Right cardiac atrium (tissue), 5 donors: ENCODE measurements around the gene ADAM22. TPM values are rescaled to one million over a fixed set of nuclear protein-coding genes. Genes with fewer than 3 reads are reported as not detected.

Source experiments
- ATAC-seq, 2 donors: fragments of 200-7000 bp; cut with Tn5 transposase; one replicate each; pipeline versions ENCODE4 v1.8.0 to v1.9.1; 2020; ENCODE audit warnings: moderate library complexity in 2 of 2, mild to moderate bottlenecking in 1 of 2
- DNase-seq, 3 donors: peaks; one replicate each; pipeline ENCODE4 v3.0.0-alpha.2; 2020
- H3K27ac ChIP-seq: one replicate; pipeline ENCODE4 v1.5.1; 2013; ENCODE audit warnings: mild to moderate bottlenecking, low read length, control low read depth, moderate library complexity
- H3K27me3 ChIP-seq: one replicate; pipeline ENCODE4 v1.6.1; 2013; ENCODE audit not compliant: control insufficient read depth, insufficient read depth
- H3K4me1 ChIP-seq: one replicate; pipeline ENCODE4 v1.6.1; 2013; ENCODE audit warnings: low read length; ENCODE audit not compliant: control insufficient read depth, insufficient read depth
- H3K4me3 ChIP-seq: one replicate; pipeline ENCODE4 v1.5.1; 2013; ENCODE audit warnings: low read length, control low read depth
- H3K9me3 ChIP-seq: one replicate; pipeline ENCODE4 v1.6.1; 2013; ENCODE audit warnings: low read length; ENCODE audit not compliant: control insufficient read depth
- WGBS: extraction: QIAGEN DNeasy Blood & Tissue Kit; methylation state at CpG from one replicate; pipeline ENCODE4 v1.1.7; 2013; 5-methylcytosine and 5-hydroxymethylcytosine counted together
- intact Hi-C, 4 donors: fragments of 100-400 bp; cut with DNase I; formaldehyde crosslinking; loops; one replicate each; pipeline versions ENCODE4 v1.11.0 to v1.14.0; 2022 to 2023
- polyA plus RNA-seq: library from polyadenylated mRNA; stranded (reverse); fragments of 200-250 nt; gene quantifications from one replicate; pipeline ENCODE4 v1.2.3, GENCODE V29; 2013
- total RNA-seq, 4 donors: library from RNA; stranded (reverse); fragmentation: NEBNext Ultra II Directional; extraction: Animal tissue kit (Norgen Biotek cat#: 25700); gene quantifications; one replicate each; pipeline ENCODE4 v1.2.1, GENCODE V29; 2021
- donor health status: healthy with polysubstance abuse.
- donor health status: DM: no; HTN: yes; CAD: no.
- donor health status: DM: no; HTN: no; CAD: no.
- donor health status: DM: no; HTN: yes; CAD: no; lungs with severe emphysema.
- donor health status: DM: yes; HTN: yes; CAD: no.

Gene ADAM22
- total and polyA plus RNA-seq, 5 donors: 0.57 to 5.6 (median 2.9) TPM

- WGBS: 80% methylated on average over 3 of the region's 3 CpGs
- Histone ChIP-seq H3K27ac (no peak overlapping the region), H3K27me3 (no peaks in the 10 kb centered on the region), H3K4me1 (no peaks in the 10 kb centered on the region), H3K4me3 (no peak overlapping the region), H3K9me3 (no peaks in the 10 kb centered on the region)
- intact Hi-C loops: no loop called here
- DNase-seq (no peak), ATAC-seq (no peak)
Measured at GRCh38 chr7:88009651-88010050, 75.6 kb downstream of the ADAM22 start.

- intact Hi-C loops: no loop called here
- Histone ChIP-seq H3K9me3 (no peaks in the 10 kb centered on the region), H3K4me1 (no peaks in the 10 kb centered on the region), H3K27ac (no peak overlapping the region), H3K27me3 (no peaks in the 10 kb centered on the region), H3K4me3 (no peak overlapping the region)
- ATAC-seq: no peak
- DNase-seq: no peak
Measured at GRCh38 chr7:88012086-88012485, 78.0 kb downstream of the ADAM22 start.

GRCh38 chr7:88013981-88014380 lies 79.9 kb downstream of the ADAM22 start:
- Histone ChIP-seq H3K27me3 (no peaks in the 10 kb centered on the region), H3K4me3 (no peak overlapping the region), H3K27ac (no peak overlapping the region), H3K4me1 (no peaks in the 10 kb centered on the region), H3K9me3 (no peaks in the 10 kb centered on the region)
- ATAC-seq (no peak), DNase-seq (no peak)
- 95% methylated on average over 3 of the region's 3 CpGs for WGBS
- intact Hi-C loops: no loop called here

GRCh38 chr7:88014581-88014980 lies 80.5 kb downstream of the ADAM22 start:
- no peak overlapping the region for H3K27ac ChIP-seq
- intact Hi-C loops: no loop called here
- H3K4me3 ChIP-seq: no peak overlapping the region
- WGBS: 83% methylated on average over 2 of the region's 2 CpGs
- ATAC-seq (no peak), DNase-seq (no peak)
- no peaks in the 10 kb centered on the region for H3K4me1 ChIP-seq
- no peaks in the 10 kb centered on the region for H3K9me3 ChIP-seq
- H3K27me3 ChIP-seq: no peaks in the 10 kb centered on the region

- intact Hi-C loops: no loop called here
- DNase-seq (no peak), ATAC-seq (no peak)
- no peaks in the 10 kb centered on the region for H3K27me3 ChIP-seq
- WGBS: 49% methylated on average over 1 of the region's 1 CpG
- no peaks in the 10 kb centered on the region for H3K9me3 ChIP-seq
- H3K4me1 ChIP-seq: no peaks in the 10 kb centered on the region
- no peak overlapping the region for H3K27ac ChIP-seq
- no peak overlapping the region for H3K4me3 ChIP-seq
Measured at GRCh38 chr7:88015309-88015708, 81.3 kb downstream of the ADAM22 start.

- Histone ChIP-seq H3K27me3 (no peaks in the 10 kb centered on the region), H3K4me1 (no peaks in the 10 kb centered on the region), H3K4me3 (no peak overlapping the region), H3K27ac (no peak overlapping the region), H3K9me3 (no peaks in the 10 kb centered on the region)
- WGBS: 89% methylated on average over 1 of the region's 1 CpG
- no peak for ATAC-seq
- DNase-seq: no peak
- intact Hi-C loops: no loop called here
Measured at GRCh38 chr7:88018501-88018900, 84.5 kb downstream of the ADAM22 start.

- intact Hi-C loops: no loop called here
- DNase-seq (no peak), ATAC-seq (no peak)
- H3K27ac ChIP-seq: no peak overlapping the region
- 76% methylated on average over 2 of the region's 2 CpGs for WGBS
- no peak overlapping the region for H3K4me3 ChIP-seq
- H3K4me1 ChIP-seq: no peaks in the 10 kb centered on the region
- H3K27me3 ChIP-seq: no peaks in the 10 kb centered on the region
- no peaks in the 10 kb centered on the region for H3K9me3 ChIP-seq
Measured at GRCh38 chr7:88020953-88021665, 87.1 kb downstream of the ADAM22 start.

- ATAC-seq (no peak), DNase-seq (no peak)
- intact Hi-C loops: no loop called here
- H3K4me3 ChIP-seq: no peak overlapping the region
- H3K27me3 ChIP-seq: no peaks in the 10 kb centered on the region
- no peaks in the 10 kb centered on the region for H3K4me1 ChIP-seq
- H3K27ac ChIP-seq: no peak overlapping the region
- no peaks in the 10 kb centered on the region for H3K9me3 ChIP-seq
- WGBS: 94% methylated on average over 2 of the region's 2 CpGs
Measured at GRCh38 chr7:88027724-88028123, 93.7 kb downstream of the ADAM22 start.

GRCh38 chr7:88034083-88034695 lies 100.1 kb downstream of the ADAM22 start:
- Histone ChIP-seq H3K9me3 (no peaks in the 10 kb centered on the region), H3K27me3 (no peaks in the 10 kb centered on the region), H3K27ac (no peak overlapping the region), H3K4me1 (no peaks in the 10 kb centered on the region), H3K4me3 (no peak overlapping the region)
- intact Hi-C loops: no loop called here
- 86% methylated on average over 7 of the region's 7 CpGs for WGBS
- DNase-seq (no peak), ATAC-seq (no peak)

- no peak for DNase-seq
- Histone ChIP-seq H3K27ac (no peak overlapping the region), H3K4me1 (no peaks in the 10 kb centered on the region), H3K27me3 (no peaks in the 10 kb centered on the region), H3K9me3 (no peaks in the 10 kb centered on the region), H3K4me3 (no peak overlapping the region)
- WGBS: 93% methylated on average over 3 of the region's 3 CpGs
- no peak for ATAC-seq
- intact Hi-C loops: no loop called here
Measured at GRCh38 chr7:88037050-88037449, 103.0 kb downstream of the ADAM22 start.

- intact Hi-C loops: no loop called here
- 69% methylated on average over 1 of the region's 1 CpG for WGBS
- no peak for ATAC-seq
- no peak for DNase-seq
- Histone ChIP-seq H3K9me3 (no peaks in the 10 kb centered on the region), H3K27me3 (no peaks in the 10 kb centered on the region), H3K4me1 (no peaks in the 10 kb centered on the region), H3K27ac (no peak overlapping the region), H3K4me3 (no peak overlapping the region)
Measured at GRCh38 chr7:88040694-88041093, 106.6 kb downstream of the ADAM22 start.

GRCh38 chr7:88041583-88041982 lies 107.5 kb downstream of the ADAM22 start:
- H3K27me3 ChIP-seq: no peaks in the 10 kb centered on the region
- H3K9me3 ChIP-seq: no peaks in the 10 kb centered on the region
- DNase-seq (no peak), ATAC-seq (no peak)
- 95% methylated on average over 1 of the region's 1 CpG for WGBS
- no peak overlapping the region for H3K27ac ChIP-seq
- H3K4me1 ChIP-seq: no peaks in the 10 kb centered on the region
- intact Hi-C loops: no loop called here
- no peak overlapping the region for H3K4me3 ChIP-seq
